ENCODE data around the gene FAM180A.

The FAM180A gene

GRCh38 chr7:135768064-135768463 lies 19.5 kb upstream of the FAM180A start:
- H3K27ac Mint-ChIP-seq: no peak overlapping the region
- peaks cover 2% of the 10 kb centered on the region for H3K36me3 Mint-ChIP-seq (ENCODE audit: insufficient read depth)
- DNase-seq (no peak), ATAC-seq (replicated peaks) (no peak)
- H3K4me3 Mint-ChIP-seq: no peak overlapping the region
- H3K27me3 Mint-ChIP-seq: peaks cover 36 to 40% of the 10 kb centered on the region in 2 donors
- H3K9me3 Mint-ChIP-seq: no peaks in the 10 kb centered on the region
- no peaks in the 10 kb centered on the region for H3K4me1 Mint-ChIP-seq (ENCODE audit: low read depth in 2 of 2)

GRCh38 chr7:135763261-135763660 lies 14.6 kb upstream of the FAM180A start:
- Mint-ChIP-seq H3K9me3 (no peaks in the 10 kb centered on the region), H3K4me1 (ENCODE audit: low read depth in 2 of 2) (no peaks in the 10 kb centered on the region), H3K4me3 (no peak overlapping the region), H3K27me3 (peaks cover 43 to 54% of the 10 kb centered on the region in 2 donors), H3K36me3 (ENCODE audit: insufficient read depth) (no peaks in the 10 kb centered on the region), H3K27ac (no peak overlapping the region)
- DNase-seq (no peak), ATAC-seq (replicated peaks) (no peak)

DNA sequence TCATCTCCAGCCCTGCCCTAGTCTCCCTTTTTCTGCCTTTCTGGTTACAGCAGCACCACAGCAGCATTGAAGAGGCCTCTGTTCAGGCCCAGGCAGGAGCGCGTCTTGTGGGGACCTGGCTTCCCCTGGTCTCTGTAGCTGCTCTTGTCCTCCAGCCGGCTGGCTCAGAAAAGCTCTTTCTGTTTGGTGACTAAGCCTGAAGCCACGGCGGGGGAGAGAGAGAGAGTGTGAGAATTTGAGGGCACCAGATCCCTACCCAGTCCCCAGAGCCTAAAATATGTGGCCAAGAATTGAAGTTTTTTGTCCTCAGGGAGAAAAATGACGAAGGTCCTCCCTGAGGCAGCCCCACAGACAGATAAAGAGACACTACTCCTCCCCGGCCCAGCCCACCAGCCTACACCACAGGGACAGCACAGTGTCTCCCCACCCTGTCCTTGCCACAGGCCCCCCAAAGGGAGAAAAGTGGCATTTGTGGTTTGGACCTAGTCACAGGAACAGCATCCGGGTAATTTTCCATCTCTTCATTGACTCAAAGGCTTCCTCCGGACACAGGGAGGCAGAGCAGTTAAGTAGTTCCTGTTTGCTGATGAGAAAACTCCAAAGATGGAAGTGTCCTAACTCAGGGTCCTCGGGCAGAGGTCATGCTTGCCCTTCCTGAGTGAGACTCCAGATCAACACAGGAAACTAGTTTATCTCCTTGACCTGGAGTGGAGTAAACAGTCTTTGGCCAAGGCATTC lies 13.3 kb upstream of the FAM180A start:
- no peak for ATAC-seq (replicated peaks)

DNA sequence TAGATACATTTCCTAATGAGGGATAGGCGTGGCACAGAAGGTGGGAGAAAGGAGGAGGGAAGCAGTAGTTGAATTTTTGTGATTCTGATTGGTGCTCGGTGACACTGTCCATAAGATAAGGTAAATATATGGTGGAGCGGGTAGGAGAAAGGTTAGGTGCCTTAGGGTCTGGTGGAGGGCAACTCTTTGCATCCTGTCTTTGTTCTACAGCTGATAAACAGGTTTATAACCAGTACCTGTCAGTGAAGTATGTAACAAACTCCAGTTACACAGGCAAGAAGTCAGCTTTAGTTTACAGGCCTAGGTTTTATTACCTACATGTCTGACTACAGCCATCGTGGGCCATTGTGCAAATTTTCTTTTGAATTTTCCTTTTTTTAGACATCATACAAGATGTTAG lies 10.9 kb upstream of the FAM180A start:
- Mint-ChIP-seq H3K9me3 (no peaks in the 10 kb centered on the region), H3K27ac (no peak overlapping the region), H3K4me3 (no peak overlapping the region), H3K4me1 (ENCODE audit: low read depth in 2 of 2) (no peaks in the 10 kb centered on the region), H3K36me3 (ENCODE audit: insufficient read depth) (no peaks in the 10 kb centered on the region), H3K27me3 (peaks cover 53 to 63% of the 10 kb centered on the region in 2 donors)
- ATAC-seq (replicated peaks): no peak
- DNase-seq: no peak

More for the DNA sequence above, 13.3 kb upstream of the FAM180A start:
- peaks cover 43 to 61% of the 10 kb centered on the region in 2 donors for H3K27me3 Mint-ChIP-seq
- H3K27ac Mint-ChIP-seq: no peak overlapping the region
- no peak overlapping the region for H3K4me3 Mint-ChIP-seq
- no peaks in the 10 kb centered on the region for H3K9me3 Mint-ChIP-seq
- no peak for DNase-seq
- H3K4me1 Mint-ChIP-seq (ENCODE audit: low read depth in 2 of 2): no peaks in the 10 kb centered on the region
- no peaks in the 10 kb centered on the region for H3K36me3 Mint-ChIP-seq (ENCODE audit: insufficient read depth)

GRCh38 chr7:135758531-135758932 lies 9.9 kb upstream of the FAM180A start:
- no peak for ATAC-seq (replicated peaks)
- H3K9me3 Mint-ChIP-seq: no peaks in the 10 kb centered on the region
- H3K4me3 Mint-ChIP-seq: no peak overlapping the region
- H3K4me1 Mint-ChIP-seq (ENCODE audit: low read depth in 2 of 2): no peaks in the 10 kb centered on the region
- peaks cover 56 to 73% of the 10 kb centered on the region in 2 donors for H3K27me3 Mint-ChIP-seq
- H3K36me3 Mint-ChIP-seq (ENCODE audit: insufficient read depth): peaks cover 2% of the 10 kb centered on the region
- no peak overlapping the region for H3K27ac Mint-ChIP-seq
- DNase-seq: no peak

- no peak for DNase-seq
- no peaks in the 10 kb centered on the region for H3K4me1 Mint-ChIP-seq (ENCODE audit: low read depth in 2 of 2)
- H3K9me3 Mint-ChIP-seq: no peaks in the 10 kb centered on the region
- peaks cover 2% of the 10 kb centered on the region for H3K36me3 Mint-ChIP-seq (ENCODE audit: insufficient read depth)
- H3K27me3 Mint-ChIP-seq: peaks cover 61 to 79% of the 10 kb centered on the region in 2 donors
- no peak for ATAC-seq (replicated peaks)
- no peak overlapping the region for H3K27ac Mint-ChIP-seq
- no peak overlapping the region for H3K4me3 Mint-ChIP-seq
These were observed 9.3 kb upstream of the FAM180A start for GRCh38 chr7:135757719-135758411.

DNA sequence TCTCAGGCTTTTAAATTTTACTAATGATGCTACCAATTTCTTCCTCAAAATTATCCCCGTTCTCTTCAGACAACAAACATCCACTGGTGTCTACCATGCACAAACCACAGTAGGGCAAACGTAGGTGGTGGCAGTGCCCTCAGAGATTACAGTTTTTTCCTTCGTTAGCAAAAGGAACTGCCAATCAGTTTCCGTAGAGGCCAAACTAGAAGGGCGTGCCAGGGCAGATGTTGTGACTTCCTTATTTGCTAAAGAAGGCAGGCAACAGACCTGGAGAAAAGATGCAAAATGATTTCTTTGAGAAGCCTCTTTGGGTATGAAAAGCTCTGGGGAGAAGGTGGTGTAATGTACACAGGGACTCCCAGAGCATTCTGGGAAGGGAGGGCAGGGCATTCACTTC lies 7.6 kb upstream of the FAM180A start:
- Mint-ChIP-seq H3K27ac (no peak overlapping the region), H3K9me3 (no peaks in the 10 kb centered on the region), H3K36me3 (ENCODE audit: insufficient read depth) (peaks cover 2% of the 10 kb centered on the region), H3K4me3 (no peak overlapping the region), H3K4me1 (ENCODE audit: low read depth in 2 of 2) (no peaks in the 10 kb centered on the region), H3K27me3 (peaks cover 59 to 82% of the 10 kb centered on the region in 2 donors)
- no peak for ATAC-seq (replicated peaks)
- no peak for DNase-seq

DNA sequence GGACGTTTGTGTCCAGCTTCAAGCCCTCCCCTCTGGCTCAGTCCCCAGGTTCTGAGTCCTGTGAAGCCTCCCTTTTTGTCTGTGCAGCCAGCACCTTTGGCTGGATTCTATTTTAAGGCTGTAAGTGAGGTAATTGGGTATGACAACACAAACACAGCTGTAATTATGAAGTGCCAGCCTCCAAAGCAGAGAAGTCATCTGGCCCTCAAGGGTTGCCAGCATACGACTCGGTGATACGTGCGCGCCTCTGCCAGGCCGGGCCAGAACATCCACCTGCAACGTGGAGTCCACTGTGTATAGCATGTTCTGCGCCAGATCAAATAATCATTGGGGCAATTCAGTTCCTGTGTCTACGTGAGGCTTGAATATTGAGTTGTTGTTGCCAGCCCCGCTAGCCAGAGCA lies 6.7 kb upstream of the FAM180A start:
- Mint-ChIP-seq H3K4me3 (no peak overlapping the region), H3K27me3 (peaks cover 57 to 80% of the 10 kb centered on the region in 2 donors), H3K27ac (no peak overlapping the region), H3K4me1 (ENCODE audit: low read depth in 2 of 2) (no peaks in the 10 kb centered on the region), H3K36me3 (ENCODE audit: insufficient read depth) (peaks cover 5% of the 10 kb centered on the region), H3K9me3 (no peaks in the 10 kb centered on the region)
- no peak for DNase-seq
- ATAC-seq (replicated peaks): no peak

DNA sequence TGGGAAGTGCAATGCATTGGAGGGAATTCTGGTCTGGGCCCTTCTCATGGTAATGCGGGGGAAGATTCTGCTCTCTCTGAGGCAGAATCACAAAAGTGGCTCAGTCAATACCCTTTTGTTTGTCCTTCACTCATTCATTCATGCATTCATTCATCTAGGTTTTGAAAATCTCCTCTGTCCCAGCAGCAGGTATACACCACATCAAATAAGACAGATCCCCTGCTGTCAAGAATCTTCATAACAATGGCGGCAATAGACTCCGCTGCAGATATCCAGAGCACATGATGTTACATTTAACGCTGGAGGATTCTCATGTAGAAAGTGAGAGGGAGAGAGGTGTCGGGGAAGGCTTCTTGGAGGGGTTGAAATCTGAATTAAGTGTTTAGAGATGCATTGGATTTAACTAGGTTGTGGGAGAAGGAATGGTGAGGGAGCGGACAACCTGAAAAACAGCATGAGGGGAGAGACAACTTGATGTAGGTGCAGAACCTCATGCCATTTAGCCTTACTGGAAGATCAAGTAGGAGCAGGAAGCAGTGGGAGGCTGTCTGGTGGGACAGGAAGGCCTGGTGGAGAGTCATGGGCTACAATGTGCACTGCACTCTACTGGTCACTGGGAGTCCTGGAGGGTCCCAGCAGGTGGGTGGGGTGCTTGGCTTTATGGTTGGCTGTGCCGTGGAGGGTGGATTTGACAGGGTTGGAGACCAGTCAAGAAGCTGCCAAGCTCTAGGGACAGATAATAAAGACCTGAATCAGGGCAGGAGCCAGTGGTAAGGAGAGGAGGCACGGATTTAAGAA lies 5.2 kb upstream of the FAM180A start:
- Mint-ChIP-seq H3K36me3 (ENCODE audit: insufficient read depth) (peaks cover 5% of the 10 kb centered on the region), H3K4me3 (no peak overlapping the region), H3K27me3 (peaks cover 48 to 73% of the 10 kb centered on the region in 2 donors), H3K27ac (no peak overlapping the region), H3K9me3 (no peaks in the 10 kb centered on the region), H3K4me1 (ENCODE audit: low read depth in 2 of 2) (no peaks in the 10 kb centered on the region)
- DNase-seq (no peak), ATAC-seq (replicated peaks) (no peak)

GRCh38 chr7:135747366-135747765 lies 1.2 kb downstream of the FAM180A start:
- no peaks in the 10 kb centered on the region for H3K4me1 Mint-ChIP-seq (ENCODE audit: low read depth in 2 of 2)
- no peak overlapping the region for H3K4me3 Mint-ChIP-seq
- H3K27me3 Mint-ChIP-seq: peaks cover 9 to 32% of the 10 kb centered on the region in 2 donors
- ATAC-seq (replicated peaks) (no peak), DNase-seq (no peak)
- no peaks in the 10 kb centered on the region for H3K9me3 Mint-ChIP-seq
- peaks cover 3% of the 10 kb centered on the region for H3K36me3 Mint-ChIP-seq (ENCODE audit: insufficient read depth)
- no peak overlapping the region for H3K27ac Mint-ChIP-seq

- no peak overlapping the region for H3K27ac Mint-ChIP-seq
- DNase-seq: no peak
- no peak for ATAC-seq (replicated peaks)
- H3K4me3 Mint-ChIP-seq: no peak overlapping the region
- peaks cover 1% of the 10 kb centered on the region for H3K36me3 Mint-ChIP-seq (ENCODE audit: insufficient read depth)
- no peaks in the 10 kb centered on the region for H3K9me3 Mint-ChIP-seq
- H3K4me1 Mint-ChIP-seq (ENCODE audit: low read depth in 2 of 2): no peaks in the 10 kb centered on the region
- peaks cover 9 to 43% of the 10 kb centered on the region in 2 donors for H3K27me3 Mint-ChIP-seq
These were observed 2.8 kb downstream of the FAM180A start for GRCh38 chr7:135745703-135746312.

DNA sequence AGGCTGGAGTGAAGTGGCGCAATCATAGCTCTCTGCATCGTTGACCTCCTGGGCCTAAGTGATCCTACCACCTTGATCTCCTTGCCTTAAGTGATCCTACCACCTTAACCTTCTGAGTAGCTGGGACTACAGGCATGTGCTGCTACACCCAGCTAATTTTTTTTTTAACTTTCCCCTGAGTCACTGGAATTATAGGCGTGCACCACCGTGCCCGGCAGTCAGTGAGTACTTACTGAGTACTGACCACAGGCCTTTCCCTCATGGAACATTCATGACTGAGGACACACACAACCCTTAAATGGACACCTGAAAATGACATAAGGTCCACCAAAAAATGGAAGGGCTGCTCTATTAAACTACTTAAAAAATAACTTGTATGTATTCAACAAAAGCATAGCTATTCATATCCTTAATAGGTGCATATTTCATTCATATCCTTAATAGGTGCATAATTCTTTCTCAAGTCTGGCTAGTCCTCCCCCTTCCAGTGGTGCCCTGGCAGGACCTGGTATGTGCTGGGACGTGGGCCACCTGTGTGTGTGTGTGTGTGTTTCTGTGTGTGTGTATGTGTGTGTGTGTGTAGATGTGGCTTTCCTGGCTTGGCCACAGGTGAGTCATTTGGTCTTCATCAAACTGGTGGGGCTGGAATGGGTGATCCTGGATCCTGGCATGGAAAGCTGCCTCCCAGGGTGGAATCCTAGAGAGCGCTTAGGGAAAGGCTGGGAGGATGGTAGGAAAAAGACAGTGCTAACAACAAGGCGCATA lies 3.5 kb downstream of the FAM180A start:
- no peak overlapping the region for H3K27ac Mint-ChIP-seq
- H3K27me3 Mint-ChIP-seq: peaks cover 9 to 43% of the 10 kb centered on the region in 2 donors
- no peaks in the 10 kb centered on the region for H3K4me1 Mint-ChIP-seq (ENCODE audit: low read depth in 2 of 2)
- no peaks in the 10 kb centered on the region for H3K36me3 Mint-ChIP-seq (ENCODE audit: insufficient read depth)
- H3K4me3 Mint-ChIP-seq: no peak overlapping the region
- no peaks in the 10 kb centered on the region for H3K9me3 Mint-ChIP-seq
- no peak for ATAC-seq (replicated peaks)
- no peak for DNase-seq
